AG09319 (cell line): ENCODE results near the gene ZNF485.

Experiments used
- DNase-seq: peaks from one replicate; pipeline ENCODE4 v3.0.0-alpha.2; 2010; ENCODE audit warnings: low read depth; ENCODE audit errors: extremely low read depth
- TF ChIP-seq, protein P1 (sequence below): IDR thresholded peaks from 2 replicates; pipeline ENCODE4 v1.5.1; 2011; ENCODE audit warnings: low read depth, mild to moderate bottlenecking, inconsistent platforms, low read length, moderate library complexity

The ZNF485 gene

DNA sequence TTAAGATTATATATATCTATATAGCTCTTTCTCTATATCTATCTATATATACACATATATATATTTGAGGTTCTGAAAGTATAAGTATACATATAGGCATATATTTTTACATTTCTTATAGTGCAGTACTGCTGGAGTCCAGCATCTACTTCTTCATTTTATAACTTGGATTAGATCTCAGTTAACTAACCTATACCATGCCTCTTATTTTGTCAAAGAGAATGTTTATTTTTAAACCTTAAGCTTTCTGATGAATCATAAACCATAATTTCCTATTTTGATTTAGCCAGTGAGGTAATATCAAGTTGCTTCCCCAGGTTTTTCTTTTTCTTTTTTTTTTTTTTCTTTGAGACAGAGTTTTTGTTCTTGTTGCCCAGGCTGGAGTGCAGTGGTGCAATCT is 34.4 kb downstream of the ZNF485 start:
- TF ChIP-seq, protein P1, sequence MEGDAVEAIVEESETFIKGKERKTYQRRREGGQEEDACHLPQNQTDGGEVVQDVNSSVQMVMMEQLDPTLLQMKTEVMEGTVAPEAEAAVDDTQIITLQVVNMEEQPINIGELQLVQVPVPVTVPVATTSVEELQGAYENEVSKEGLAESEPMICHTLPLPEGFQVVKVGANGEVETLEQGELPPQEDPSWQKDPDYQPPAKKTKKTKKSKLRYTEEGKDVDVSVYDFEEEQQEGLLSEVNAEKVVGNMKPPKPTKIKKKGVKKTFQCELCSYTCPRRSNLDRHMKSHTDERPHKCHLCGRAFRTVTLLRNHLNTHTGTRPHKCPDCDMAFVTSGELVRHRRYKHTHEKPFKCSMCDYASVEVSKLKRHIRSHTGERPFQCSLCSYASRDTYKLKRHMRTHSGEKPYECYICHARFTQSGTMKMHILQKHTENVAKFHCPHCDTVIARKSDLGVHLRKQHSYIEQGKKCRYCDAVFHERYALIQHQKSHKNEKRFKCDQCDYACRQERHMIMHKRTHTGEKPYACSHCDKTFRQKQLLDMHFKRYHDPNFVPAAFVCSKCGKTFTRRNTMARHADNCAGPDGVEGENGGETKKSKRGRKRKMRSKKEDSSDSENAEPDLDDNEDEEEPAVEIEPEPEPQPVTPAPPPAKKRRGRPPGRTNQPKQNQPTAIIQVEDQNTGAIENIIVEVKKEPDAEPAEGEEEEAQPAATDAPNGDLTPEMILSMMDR: no peak

DNA sequence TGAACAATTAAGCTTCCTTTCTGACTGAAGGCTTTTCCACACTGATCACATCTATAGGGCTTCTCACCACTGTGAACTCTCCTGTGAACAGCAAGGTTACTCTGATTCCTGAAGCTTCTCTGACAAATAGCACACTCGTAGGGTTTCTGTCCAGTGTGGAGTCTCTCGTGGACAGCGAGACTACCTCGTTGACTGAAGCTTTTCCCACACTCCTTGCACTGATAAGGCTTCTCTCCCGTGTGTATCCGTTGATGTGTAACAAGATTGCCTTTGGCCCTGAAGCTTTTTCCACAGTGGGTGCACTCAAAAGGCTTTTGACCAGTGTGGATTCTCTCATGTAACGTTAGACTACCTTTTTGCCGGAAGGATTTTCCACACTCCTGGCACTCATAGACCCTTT is 38.0 kb downstream of the ZNF485 start:
- DNase-seq: no peak
- TF ChIP-seq, protein P1: no peak

More for the DNA sequence above, 34.4 kb downstream of the ZNF485 start:
- no peak for DNase-seq

DNA sequence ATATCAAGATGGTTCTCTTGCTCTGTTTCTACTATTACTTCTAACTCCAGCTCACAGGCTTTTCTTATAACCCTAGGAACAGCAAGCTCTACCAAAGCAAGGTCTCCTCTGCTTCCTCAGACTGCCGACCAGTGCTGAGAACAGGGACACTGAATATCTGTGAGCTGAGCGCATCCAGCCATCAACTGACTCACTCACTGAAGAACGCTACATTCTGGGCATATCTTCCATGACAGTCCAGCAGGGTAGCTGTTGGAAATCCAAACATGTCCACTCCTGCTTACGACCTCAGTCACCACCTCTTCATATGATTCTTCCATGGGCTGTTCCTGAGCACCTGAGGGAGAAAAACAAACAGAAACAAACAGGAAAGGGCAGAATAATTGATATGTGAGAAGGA is 39.6 kb downstream of the ZNF485 start:
- TF ChIP-seq, protein P1: no peak
- no peak for DNase-seq

DNA sequence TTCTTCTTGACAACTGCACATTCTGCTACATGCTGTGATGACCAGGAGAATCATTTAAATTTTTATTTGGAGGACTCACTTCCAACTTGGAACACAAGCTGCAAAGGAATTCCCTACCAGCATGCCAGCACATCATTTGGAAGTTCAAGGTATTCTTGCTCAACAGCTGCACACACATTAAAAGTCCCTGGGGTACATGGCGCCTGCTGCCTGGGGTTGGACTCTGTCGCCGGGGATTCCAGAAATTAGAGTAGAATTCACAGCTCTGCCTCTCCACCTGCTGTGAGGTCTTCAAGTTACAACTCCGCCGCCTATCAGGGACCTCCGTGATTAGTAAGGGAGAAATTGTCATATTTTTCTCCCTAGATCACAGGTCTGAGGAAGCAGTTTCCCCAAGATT is 41.3 kb downstream of the ZNF485 start:
- TF ChIP-seq, protein P1: no peak
- DNase-seq: no peak

DNA sequence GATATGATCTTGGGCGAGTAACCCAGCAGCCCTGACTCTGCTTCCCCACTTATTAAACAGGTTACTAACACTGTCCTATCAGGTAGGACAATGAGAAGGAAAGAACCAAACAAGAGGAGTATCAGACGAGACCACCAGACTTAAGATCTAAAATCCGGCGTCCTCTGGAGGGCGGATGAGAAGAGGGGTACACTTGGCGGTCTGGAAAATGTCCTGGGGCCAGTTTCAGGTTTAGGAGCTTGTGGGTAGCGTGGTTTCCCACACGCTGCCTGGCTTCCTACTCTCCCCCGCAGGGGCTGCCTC is 41.8 kb downstream of the ZNF485 start:
- TF ChIP-seq, protein P1: no peak
- no peak for DNase-seq

DNA sequence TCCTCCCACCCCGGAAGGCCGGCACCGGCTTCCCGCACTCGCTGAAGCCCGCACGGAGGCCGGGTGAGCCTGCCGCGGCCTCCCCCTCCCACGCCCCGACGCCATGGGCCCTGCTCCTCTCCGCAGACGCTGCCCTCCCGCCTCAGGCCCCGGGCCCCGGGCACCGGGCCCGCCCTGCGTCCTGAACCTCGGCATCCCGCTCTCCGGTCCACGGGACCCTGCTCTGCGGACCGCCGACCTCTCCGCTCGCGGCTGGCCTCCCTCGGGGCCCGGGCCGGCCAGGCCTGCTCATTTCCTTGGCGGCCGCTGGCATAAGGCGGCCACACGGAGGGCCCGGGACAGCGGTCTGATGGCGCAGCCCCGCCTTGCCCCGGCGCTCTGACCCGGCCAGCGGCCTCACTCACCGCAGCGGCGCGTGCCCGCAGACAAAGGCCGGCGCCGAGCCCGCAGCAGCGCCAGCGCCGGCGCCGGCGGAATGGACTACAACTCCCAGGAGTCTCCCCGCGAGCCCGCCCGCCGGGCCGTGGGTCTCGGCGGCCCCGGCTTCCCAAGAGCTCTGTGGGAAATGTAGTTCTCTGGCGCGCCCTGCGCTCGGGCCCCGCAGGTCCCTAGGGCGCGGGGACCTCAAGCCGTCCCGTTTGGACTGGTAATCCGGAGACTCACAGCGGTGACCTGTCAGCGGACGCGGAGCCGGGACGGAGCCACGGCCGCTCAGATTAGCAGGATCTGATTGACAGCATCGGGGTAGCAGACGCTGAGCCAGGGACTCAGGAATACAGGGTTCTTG is 42.4 kb downstream of the ZNF485 start, which contains the start of gene ZNF32:
Gene ZNF32 (minus strand): TSS at position 484 of the 787 bp plus-strand sequence. CDS start 2,748 bp downstream, outside the sequence.
- peak; percentile 65 for DNase-seq
- TF ChIP-seq, protein P1: no peak

DNA sequence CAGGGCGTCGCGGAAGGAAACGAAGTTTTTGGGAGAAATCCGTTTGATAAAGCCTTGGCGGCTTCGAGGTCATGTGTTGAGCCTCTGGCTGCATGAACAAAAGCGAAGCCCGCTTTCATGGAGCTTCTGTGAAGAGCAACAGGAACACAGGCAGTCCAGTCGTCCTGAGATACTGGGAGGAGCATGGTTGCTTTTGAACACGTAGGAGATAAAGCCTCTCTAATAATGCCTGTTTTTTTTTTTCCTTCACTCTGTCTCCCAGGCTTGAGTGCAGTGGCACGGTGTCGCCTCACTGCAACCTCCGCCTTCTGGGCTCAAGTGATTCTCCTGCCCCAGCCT is 42.9 kb downstream of the ZNF485 start:
- TF ChIP-seq, protein P1: no peak
- DNase-seq: no peak
